GM12892 (cell line): ENCODE data around the gene SLC16A8.
"Not testable (repeated sequence)": the region's sequence is repeated elsewhere in the genome, so short reads cannot be mapped to it uniquely, and the experiment has no call there.

Source experiments
- DNase-seq: peaks from one replicate; pipeline ENCODE4 v3.0.0; 2011; ENCODE audit not compliant: insufficient read length
- FAIRE-seq: peaks from 2 replicates; lab custom pipeline; 2011; peaks lifted over from hg19 to GRCh38; lab: Jason Lieb, UNC
- POLR2A ChIP-seq: IDR thresholded peaks from 2 replicates; pipeline ENCODE4 v1.6.1; 2011; ENCODE audit warnings: low read depth, low read length, control low read depth
- POLR2AphosphoS5 ChIP-seq: IDR thresholded peaks from 2 replicates; pipeline ENCODE4 v1.6.1; 2011; ENCODE audit warnings: low read depth, low read length, control low read depth
- TAF1 ChIP-seq: IDR thresholded peaks from 2 replicates; pipeline ENCODE4 v1.6.1; 2011; ENCODE audit warnings: low read depth, mild to moderate bottlenecking, control low read depth, low read length, borderline replicate concordance

The SLC16A8 gene

DNA sequence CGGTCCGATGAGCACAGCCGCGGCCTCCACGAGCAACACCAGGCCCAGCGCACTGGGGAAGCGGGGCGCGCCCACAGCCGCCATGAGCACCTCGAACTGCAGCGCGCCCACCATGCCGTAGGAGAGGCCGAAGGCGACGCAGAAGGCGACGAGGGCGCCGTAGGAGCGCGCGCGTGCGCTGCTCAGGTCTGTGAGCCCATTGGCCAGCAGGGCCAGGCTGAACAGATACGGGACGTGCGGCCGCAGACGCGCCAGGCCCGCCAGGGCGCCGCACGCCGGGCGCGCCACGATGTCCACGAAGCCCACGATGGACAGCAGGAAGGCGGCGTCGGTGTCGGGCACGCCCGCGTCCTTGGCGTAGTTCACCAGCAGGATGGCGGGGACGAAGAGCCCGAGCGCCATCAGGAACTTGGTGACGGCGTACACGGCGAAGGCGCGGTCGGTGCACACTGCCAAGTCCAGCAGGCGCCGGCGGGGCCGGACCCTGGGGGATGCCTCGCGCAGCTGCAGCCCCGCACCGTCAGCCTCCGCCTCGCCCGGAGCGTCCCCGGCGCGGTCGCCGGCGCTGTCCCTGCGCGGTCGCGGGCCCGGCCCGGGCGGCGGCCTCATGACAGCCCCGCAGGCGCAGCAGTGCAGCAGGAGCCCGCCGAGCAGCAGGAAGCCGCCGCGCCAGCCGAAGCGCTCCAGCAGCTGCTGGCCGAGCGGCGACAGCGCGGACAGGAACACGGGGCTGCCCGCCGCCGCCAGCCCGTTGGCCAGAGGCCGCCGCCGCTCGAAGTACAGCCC is 2.9 kb downstream of the SLC16A8 start:
- DNase-seq (no peak), FAIRE-seq (no peak)
- no peak for TF ChIP-seq TAF1
- TF ChIP-seq POLR2AphosphoS5: no peak
- no peak for TF ChIP-seq POLR2A

DNA sequence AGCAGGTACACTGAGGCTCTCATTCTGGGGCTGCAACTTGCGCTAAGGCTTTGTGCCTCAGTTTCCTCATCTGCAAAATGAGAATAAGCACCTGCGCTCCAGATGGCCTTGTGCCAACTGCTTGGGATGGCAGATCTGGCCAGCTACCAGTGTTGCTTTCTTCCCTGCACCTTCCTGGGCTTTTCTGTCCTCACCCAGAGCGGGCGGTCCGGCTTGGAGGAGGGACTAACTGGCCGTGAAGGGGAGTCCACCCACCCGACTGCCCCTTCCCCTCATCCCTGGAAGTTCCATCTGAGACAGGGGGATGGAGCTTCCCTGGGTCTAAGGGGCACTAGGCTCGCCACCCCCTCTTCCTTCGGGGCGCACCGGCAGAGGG is 3.5 kb downstream of the SLC16A8 start:
- TF ChIP-seq TAF1: no peak
- TF ChIP-seq POLR2AphosphoS5: no peak
- TF ChIP-seq POLR2A: no peak
- no peak for FAIRE-seq
- DNase-seq: no peak

DNA sequence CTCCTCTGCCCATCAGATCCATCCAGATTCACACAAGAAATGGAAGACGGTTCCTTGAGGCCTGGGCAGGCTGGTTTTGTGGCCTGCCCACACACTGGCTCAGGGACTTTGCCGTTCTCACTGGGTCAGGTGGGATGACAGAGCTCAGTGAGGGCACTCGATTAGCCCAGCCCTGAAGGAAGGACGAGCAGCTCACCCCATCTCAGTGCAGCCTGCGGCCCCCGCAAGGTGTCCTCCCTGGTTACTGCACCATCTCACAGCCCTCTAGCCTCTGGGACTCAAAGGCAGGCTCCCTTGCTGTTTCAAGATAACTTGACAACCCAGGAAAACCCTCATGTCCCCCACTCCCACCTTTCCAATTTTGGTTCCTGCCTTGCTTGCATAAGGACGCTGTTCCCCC is 4.2 kb downstream of the SLC16A8 start:
- FAIRE-seq (no peak), DNase-seq (no peak)
- no peak for TF ChIP-seq POLR2A
- TF ChIP-seq TAF1: no peak
- TF ChIP-seq POLR2AphosphoS5: no peak

DNA sequence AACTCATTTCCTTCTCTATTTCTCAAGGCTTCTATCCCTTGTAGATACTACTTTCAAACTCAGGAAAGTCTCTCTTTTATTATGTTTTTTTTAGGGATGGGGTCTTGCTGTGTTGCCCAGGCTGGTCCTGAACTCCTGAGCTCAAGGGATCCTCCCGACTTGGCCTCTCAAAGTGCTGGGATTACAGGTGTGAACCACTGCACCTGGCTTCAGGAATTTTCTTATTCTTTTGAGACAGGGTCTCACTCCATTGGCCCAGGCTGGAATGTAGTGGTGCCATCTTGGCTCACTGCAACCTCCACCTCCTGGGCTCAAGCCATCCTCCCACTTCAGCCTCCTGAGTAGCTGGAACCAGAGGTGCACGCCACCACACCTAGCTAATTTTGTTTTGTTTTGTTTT is 4.8 kb downstream of the SLC16A8 start:
- FAIRE-seq, DNase-seq: not testable (repeated sequence)

DNA sequence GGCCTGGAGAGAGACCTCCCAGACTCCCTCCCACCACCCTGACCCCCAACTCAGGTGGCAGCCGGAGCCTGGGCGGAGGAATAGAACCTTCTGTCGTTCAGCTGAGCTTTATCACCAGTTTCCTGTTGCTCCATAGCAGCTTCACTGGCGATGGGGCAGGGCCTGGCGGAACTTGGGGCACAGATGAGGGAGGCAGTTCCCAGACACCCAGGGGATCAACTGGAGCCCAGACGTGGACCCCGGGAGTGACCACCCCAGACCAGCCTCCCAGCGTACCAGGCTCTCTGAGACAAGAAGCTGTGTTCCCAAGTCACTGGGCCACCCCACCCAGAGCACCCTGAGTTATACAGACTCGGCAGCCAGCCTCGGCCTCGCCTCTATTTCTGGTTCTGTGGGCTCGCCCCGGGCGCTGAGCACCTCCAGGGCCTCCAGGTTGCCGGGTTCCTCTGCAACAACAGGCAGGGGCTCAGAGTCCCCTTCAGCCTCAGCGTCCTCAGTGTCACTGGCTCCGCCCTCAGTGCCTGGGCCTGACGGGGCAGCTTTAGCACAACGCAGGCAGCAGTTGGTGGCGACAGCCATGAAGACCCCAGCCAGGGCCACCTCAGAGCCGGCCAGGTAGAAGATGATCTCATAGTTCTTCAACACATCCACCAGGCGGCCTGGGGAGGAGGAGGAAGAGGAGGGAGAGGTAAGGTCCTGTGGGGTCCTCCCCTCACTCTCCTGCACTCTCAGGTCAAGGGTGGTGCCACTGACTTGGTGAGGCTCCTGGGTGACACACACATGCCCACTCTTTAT is 5.7 kb downstream of the SLC16A8 start:
- FAIRE-seq (no peak), DNase-seq (no peak)
- TF ChIP-seq POLR2A (no peak), POLR2AphosphoS5 (no peak), TAF1 (no peak)

DNA sequence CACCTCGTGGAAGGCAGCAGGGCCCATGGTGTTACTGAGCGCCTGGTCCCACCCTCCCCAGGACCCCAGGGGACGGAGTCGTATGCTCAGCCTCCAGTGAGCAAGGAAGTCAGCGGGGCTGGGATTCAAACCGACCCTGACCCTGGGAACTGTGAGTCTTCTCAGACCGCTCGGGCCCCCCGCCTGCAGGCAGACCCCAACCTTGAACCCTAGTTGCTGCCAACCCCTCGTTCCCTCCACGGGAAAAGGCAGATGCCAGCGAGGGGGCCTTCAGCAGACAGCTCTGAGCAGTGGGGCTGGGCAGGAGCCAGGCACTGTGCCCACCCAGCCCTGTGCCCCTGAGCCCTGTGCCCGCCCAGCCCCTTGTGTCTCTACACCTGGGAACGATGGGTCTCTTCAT is 6.4 kb downstream of the SLC16A8 start:
- TF ChIP-seq POLR2AphosphoS5: no peak
- TF ChIP-seq POLR2A: no peak
- no peak for TF ChIP-seq TAF1
- FAIRE-seq (no peak), DNase-seq (no peak)

DNA sequence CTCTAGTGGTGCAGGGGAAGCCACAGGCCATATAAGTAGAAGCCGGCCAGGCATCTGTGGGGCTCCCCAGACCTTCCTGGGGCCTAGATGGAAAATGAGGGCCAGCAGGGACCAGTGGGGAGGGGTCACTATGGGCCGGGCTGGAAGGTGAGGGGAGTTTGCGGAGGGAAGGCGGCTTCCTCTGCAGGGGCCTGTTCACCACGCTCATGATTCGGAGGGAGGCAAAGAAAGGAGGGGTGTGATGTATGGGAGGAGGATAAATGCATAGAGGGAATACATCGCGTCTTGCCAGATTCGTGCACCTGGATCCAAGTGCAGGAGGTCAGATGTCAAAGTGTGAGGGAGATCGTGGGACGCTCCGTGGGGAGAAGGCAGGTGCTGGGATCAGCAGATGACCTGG is 6.9 kb downstream of the SLC16A8 start:
- no peak for FAIRE-seq

DNA sequence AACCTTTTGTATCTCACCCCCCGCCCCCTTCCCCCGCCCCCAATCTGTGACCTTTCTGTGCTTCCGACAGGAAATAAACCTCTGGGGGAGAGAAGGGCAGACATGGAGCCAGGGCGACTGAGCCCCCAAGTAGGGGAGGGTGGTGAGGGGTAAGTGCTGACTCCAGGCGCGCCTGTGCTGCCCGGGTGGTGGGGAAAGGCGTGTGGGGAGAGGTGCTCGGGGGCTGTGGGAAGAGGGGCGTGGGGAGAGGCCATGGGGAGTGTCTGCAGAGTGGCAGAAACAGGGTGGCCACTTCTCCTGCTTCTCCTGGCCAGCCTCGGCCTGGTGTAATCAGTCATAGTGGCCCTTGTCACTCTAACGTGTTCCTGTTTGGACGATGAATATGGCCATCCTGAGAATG is 8.0 kb downstream of the SLC16A8 start:
- FAIRE-seq: no peak
- DNase-seq: no peak
- TF ChIP-seq TAF1 (no peak), POLR2AphosphoS5 (no peak), POLR2A (no peak)

More for the DNA sequence above, 6.9 kb downstream of the SLC16A8 start:
- TF ChIP-seq TAF1: no peak
- TF ChIP-seq POLR2A: no peak
- TF ChIP-seq POLR2AphosphoS5: no peak
- DNase-seq: no peak

DNA sequence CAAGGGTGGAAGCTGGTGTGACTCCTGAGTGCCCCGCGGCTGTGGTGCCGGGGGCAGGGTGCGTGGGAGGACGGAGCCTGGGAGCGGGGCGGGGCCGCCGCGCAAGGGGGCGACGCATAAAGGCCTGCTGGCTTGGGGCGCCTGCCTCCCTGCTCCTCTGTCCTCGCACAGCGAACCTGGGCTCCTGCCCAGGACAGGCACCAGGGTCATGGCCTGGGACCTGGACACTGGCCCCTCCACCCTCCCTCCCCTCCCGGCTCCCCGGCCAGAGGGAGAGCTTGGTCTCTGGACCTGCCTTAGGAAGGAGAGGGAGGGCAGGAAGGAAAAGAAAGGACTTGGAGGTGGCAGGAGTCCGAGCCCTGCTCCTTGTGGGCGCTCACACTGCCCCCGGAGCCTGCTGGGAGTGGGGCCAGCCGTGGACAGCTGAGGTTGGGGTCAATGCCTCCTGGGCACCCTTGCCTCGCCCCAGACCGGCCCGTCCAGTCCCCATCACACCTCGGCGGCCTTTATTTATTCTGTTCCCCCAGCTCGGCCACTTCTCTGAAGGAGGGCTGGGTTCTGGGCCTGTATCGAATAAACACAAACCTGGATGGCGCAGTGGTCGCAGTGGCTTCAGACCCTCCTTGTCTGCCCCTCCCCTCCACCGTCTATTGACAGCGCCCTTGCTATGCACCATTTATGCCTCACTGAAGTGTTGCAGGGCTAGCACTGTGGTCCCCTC is 8.7 kb downstream of the SLC16A8 start:
- FAIRE-seq (no peak), DNase-seq (no peak)
- TF ChIP-seq TAF1 (no peak), POLR2AphosphoS5 (no peak), POLR2A (no peak)

DNA sequence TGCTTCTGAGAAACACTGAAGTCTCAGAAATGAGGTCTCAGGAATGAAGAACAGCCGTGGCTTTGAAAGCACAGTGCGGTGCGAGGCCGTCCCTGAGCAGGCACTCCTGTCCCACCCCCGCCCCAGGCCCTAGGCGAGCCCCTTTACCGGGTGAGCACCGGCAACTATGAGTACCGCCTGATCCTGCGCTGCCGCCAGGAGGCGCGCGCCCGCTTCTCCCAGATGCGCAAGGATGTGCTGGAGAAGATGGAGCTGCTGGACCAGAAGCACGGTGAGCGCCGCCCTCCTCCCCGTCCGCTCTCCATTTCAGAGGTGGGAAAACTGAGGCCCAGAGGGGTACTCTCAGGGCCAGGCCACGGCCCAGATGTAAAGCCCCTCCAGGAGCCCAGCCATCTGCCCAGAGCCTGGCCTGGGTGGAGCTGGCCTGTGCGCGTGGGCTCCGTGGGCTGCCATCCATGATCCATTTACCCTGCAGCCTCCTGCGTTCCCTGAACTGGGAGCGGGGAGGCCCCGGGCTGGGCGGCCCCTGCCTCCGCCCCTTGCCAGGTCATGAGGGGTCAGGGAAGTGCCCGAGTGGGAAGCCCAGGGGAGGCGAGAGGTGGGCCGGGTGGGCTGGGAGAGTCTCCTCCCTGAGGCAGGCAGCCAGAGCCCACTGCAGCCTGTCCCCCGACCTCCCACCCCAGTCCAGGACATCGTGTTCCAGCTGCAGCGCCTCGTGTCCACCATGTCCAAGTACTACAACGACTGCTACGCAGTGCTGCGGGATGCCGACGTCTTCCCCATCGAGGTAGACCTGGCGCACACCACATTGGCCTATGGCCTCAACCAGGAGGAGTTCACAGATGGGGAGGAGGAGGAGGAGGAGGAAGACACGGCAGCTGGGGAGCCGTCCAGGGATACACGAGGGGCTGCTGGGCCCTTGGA is 9.5 kb downstream of the SLC16A8 start:
- FAIRE-seq: no peak

More for the DNA sequence above, 9.5 kb downstream of the SLC16A8 start:
- DNase-seq: no peak
- TF ChIP-seq TAF1 (no peak), POLR2A (no peak), POLR2AphosphoS5 (no peak)
